HG03025 (cell line): Measurements from ENCODE around the gene CEP112.
"Not testable (repeated sequence)": the region's sequence is repeated elsewhere in the genome, so short reads cannot be mapped to it uniquely, and the experiment has no call there.

Experiments used
- ATAC-seq: cut with Tn5 transposase; IDR thresholded peaks from one replicate; pipeline ENCODE4 v1.9.1; 2021; ENCODE audit warnings: mild to moderate bottlenecking, moderate library complexity; ENCODE audit not compliant: unreplicated experiment, low FRiP score

The CEP112 gene

GRCh38 chr17:66087073-66087472, 104.9 kb downstream of the CEP112 start:
- ATAC-seq, result no peak

GRCh38 chr17:66085221-66085620, 106.7 kb downstream of the CEP112 start:
- ATAC-seq, result no peak

GRCh38 chr17:66080670-66081069, 111.3 kb downstream of the CEP112 start:
- not testable (repeated sequence) for ATAC-seq

DNA sequence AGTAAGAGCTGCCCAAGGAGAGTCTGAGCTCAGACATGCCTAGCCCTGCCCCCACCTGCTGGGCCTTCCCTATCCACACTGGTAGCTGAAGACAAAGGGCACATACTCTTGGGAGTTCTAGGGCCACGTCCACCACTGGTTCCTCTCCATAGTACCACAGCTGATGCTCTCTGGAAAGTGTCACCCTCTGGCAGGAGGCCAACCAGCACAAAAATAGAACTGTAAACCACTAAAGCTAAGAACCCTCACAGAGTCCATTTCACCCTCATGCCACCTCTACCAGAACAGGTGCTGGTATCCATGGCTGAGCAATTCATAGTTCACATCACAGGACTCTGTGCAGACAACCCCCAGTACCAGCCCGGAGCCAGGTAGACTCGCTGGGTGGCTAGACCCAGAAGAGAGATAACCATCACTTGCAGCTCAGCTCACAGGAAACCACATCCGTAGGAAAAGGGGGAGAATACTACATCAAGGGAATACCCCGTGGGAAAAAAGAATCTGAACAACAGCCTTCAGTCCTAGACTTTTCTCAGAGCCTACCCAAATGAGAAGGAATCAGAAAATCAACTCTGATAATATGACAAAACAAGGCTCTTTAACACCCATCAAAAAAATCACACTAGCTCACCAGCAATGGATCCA, 115.3 kb downstream of the CEP112 start:
- ATAC-seq, result no peak

- no peak for ATAC-seq
These were observed 118.5 kb downstream of the CEP112 start for GRCh38 chr17:66073384-66073783.

- ATAC-seq, result no peak
These were observed 128.2 kb downstream of the CEP112 start for GRCh38 chr17:66063686-66064085.

DNA sequence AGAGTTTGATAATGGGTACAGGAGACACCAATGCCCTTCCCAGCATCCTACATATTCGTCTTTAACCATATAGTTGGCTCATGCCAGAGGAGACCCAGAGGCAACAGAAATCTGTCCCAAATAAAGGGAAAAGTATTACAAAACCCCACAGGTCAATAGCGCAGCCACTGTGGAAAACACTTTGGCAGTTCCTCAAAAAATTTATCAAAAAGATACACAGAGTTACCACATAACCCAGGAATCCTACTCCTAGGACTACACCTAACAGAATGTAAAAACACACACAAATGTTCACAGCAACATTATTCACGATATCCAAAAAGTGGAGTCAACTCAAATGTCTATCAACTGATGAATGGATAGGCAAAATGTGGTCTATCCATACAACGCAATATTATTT, 135.8 kb downstream of the CEP112 start:
- no peak for ATAC-seq

GRCh38 chr17:66054242-66054641, 137.7 kb downstream of the CEP112 start:
- no peak for ATAC-seq

- ATAC-seq, result no peak
These were observed 147.8 kb downstream of the CEP112 start for GRCh38 chr17:66044083-66044482.

DNA sequence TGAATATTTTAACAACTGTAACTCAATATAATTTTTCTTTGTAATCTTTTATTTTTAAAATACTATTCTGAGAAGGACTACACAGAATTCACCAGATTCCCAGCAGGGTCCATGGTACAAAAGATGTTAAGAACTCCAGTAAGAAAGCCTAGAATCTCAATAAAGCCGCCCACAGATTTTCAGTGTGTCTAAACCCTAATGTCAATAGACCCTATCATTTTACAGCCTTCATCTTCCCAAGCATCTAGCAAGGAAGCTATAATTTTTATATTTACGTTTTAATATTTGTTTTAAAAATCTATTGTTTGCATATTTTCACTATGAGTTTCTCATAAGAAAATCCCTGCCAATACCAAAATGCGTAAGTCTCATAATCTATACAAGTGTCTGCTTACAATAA, 148.5 kb downstream of the CEP112 start:
- ATAC-seq, result no peak

DNA sequence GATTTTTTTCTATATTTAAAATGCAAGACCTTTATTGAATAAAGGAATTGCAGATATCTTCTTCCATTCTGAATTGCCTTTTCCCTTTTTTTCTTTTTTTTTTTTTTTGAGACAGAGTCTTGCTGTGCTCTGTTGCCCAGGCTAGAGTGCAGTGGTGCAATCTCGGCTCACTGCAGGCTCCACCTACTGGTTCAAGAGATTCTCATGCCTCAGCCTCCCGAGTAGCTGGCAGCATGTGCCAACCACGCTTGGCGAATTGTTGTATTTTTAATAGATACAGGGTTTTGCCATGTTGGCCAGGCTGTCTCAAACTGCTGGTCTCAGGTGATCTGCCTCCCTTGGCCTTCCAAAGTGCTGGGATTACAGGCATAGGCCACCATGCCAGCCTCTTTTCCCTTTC, 151.5 kb downstream of the CEP112 start:
- no peak for ATAC-seq

DNA sequence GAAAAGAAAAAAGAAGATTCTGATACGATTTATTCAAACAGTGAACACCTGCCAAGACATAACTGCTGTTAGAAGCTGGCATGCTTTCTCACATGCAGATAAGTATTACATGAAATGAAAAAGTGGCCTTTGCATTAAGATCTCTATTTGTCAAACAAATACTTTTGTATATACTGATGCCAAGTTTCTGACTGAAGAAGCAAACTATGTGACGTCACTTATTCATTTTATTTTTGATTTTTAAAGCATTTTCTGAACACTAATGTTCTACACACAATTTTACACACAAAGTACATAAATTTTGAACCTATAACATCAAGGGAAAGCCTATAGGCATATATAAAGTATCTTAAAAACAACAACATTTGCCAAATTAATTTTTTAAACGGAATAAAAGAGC, 153.8 kb downstream of the CEP112 start:
- no peak for ATAC-seq

DNA sequence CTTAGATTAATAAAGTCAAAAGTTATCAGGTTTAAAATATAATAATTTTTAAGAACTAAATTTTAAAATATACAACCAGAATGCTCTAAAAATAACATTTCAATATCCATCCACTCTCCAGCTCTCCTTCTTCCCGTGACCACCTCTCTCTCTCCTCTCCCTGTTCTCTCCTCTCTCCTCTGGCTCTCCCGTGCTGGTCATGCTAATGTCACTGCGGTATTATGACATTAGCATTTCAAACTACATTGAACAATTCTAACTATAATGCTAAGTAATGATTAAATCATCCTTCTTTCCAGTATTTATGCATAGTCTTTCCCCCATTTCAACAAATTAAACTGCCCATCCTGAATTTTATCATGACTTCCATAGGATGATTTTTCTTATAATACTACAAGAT, 154.7 kb downstream of the CEP112 start:
- no peak for ATAC-seq

DNA sequence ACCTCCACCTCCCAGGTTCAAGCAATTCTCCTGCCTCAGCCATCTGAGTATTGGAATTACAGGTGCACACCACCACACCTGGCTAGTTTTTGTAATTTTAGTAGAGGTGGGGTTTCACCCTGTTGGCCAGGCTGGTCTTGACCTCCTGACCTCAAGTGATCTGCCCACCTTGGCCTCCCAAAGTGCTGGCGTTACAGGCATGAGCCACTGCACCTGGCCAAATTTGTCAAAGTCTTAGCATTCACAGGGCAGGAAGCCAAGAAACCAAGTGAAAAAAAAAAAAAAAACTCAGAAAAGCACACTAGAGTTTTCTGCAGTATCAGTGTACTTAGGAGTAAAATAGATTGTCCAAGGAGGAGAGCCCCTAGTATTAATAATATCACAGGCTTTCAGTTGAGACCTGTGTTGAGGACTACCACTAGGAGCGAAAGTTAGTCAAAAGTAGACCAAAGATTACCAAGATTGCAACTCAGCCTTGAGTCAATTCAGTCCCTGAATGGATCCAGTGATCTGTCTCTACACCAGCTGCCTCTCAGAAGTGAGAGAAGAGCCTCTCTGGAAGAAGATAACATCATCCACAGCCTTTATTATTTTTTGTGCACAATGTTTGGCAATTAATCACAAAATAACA, 159.7 kb downstream of the CEP112 start:
- ATAC-seq, result no peak

- ATAC-seq, result no peak
These were observed 166.4 kb downstream of the CEP112 start for GRCh38 chr17:66025551-66025950.

- ATAC-seq, result no peak
These were observed 170.2 kb downstream of the CEP112 start for GRCh38 chr17:66021757-66022156.

DNA sequence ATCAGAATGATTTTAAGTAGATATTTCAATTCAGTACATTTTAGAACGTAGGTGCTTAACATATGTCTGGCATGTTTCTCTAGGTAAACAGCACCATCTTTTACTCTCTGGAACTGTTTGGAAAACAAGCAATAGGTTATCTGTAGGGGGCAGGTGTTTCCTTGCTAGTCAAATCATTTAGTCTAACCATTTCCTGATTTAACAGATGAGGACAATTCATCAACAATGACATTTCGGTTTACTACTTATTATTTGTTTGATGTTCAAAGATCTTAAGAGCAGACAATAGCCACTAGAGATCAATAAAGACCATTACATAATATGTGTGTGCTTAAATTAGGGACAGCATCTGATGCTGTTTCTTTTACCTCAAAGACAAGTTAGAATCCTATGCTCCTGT, 173.1 kb downstream of the CEP112 start:
- ATAC-seq, result no peak

DNA sequence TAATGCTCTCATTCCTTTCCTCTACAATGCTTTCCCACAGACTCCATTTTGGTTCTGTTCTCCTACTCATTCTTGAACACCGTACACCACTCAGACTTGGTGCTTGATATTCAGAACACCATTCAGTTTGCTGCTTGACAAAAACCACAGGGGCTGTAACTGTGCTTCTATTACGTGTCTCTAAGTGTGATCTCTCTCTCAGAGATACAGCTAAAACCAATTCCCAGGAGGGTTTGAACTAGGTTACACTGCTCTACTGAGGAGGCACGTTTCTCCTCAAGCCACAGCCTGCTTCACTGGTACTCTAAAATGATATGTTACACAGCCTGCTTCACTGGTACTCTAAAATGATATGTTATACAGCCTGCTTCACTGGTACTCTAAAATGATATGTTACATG, 175.7 kb downstream of the CEP112 start:
- no peak for ATAC-seq

DNA sequence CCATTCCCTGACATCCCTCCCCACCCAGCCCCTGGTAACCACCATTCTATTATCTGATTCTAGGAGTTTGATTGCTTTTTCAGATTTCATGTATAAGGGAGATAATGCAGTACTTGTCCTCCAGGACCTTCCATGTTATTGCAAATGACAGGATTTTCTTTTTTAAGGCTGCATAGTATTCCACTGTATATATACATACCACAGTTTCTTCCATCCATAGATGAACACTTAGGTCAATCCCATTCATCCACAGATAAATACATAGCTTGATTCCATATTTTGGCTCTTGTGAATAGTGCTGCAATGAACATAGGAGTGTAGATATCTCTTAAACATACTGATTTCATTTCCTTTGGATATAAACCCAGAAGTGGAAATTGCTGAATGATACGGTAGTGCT, 183.3 kb downstream of the CEP112 start:
- no peak for ATAC-seq

GRCh38 chr17:66006654-66007053, 185.3 kb downstream of the CEP112 start:
- no peak for ATAC-seq

GRCh38 chr17:66002812-66003211, 189.1 kb downstream of the CEP112 start:
- ATAC-seq, result no peak

DNA sequence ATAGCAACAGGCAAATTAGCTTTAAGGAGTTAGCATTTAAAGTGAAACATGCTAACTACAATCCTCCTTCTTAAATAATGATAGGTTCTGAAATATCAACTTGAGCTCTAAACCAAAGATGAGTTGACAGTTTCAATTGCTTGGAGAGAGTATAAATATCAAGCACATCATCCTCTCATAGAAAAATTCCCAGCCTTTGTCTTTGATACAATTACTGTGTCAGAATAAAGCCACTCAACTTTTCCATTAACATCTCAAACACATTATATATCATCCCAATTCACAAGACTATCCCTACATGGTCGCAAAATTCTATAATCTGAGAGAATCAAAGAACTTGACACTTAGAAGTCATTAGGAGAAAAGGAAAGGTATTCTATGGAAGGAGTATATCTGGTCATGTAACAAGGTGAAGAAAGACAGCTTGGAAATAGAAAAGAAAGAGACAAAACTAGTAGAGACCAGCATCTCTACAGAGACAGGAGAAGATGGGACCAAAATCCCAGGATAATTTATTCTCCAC, 189.8 kb downstream of the CEP112 start:
- ATAC-seq, result no peak
